B cell (primary cell): ENCODE data around the gene RERE.

ENCODE experiments used
- CTCF ChIP-seq: fragments of 200-600 bp; IDR thresholded peaks from one replicate; pipeline ENCODE4 v1.8.0; 2022; ENCODE audit warnings: antibody characterized with exemption, mild to moderate bottlenecking
- EZH2 ChIP-seq: IDR thresholded peaks from 2 replicates; pipeline ENCODE4 v1.6.1; 2012; ENCODE audit warnings: borderline replicate concordance, low read depth, mild to moderate bottlenecking, moderate library complexity, low read length; ENCODE audit not compliant: insufficient read depth, poor library complexity, severe bottlenecking

GRCh38 chr1:8720347-8720746 is 97.1 kb downstream of the RERE start:
- TF ChIP-seq CTCF (no peak), EZH2 (no peak)
